GM23338 (cell line): ENCODE measurements around the gene TCL1A.

Source experiments
- EZH2 ChIP-seq: fragments of 200-600 bp; sonication (generic); IDR thresholded peaks from one replicate; pipeline ENCODE4 v1.8.0; 2017; ENCODE audit warnings: antibody characterized with exemption, mild to moderate bottlenecking, low read depth; ENCODE audit not compliant: unreplicated experiment
- EZH2phosphoT487 ChIP-seq: fragments of 200-600 bp; sonication (generic); IDR thresholded peaks from one replicate; pipeline ENCODE4 v1.8.1; 2018; ENCODE audit warnings: antibody characterized with exemption; ENCODE audit not compliant: unreplicated experiment
- REST ChIP-seq: IDR thresholded peaks from one replicate; pipeline ENCODE4 v1.6.1; 2018; ENCODE audit warnings: antibody characterized with exemption; ENCODE audit not compliant: unreplicated experiment

GRCh38 chr14:95727056-95727700, 13.3 kb upstream of the TCL1A start:
- no peak for TF ChIP-seq EZH2phosphoT487
- no peak for TF ChIP-seq REST
- TF ChIP-seq EZH2 = no peak
